Common myeloid progenitor, CD34-positive (primary cell): ENCODE measurements around the gene KCNMB1.

Experiments
- CTCF ChIA-PET: fragments of 350-600 bp; sonication (Branson Sonifier 250); formaldehyde crosslinking; loops from one replicate; lab custom pipeline; 2021; ENCODE audit warnings: antibody characterized with exemption; lab: Charles Lee
- POLR2A ChIA-PET: fragments of 350-600 bp; sonication (Branson Sonifier 250); formaldehyde crosslinking; loops from one replicate; lab custom pipeline; 2021; ENCODE audit warnings: antibody characterized with exemption; lab: Charles Lee
- DNase-seq, 3 donors: peaks; one replicate each; pipeline versions ENCODE4 v3.0.0 to v3.0.0-alpha.2; 2013
- H3K27ac ChIP-seq, 2 experiments: 1 replicate in 1 of 2; 2 replicates in 1 of 2; pipeline ENCODE4 v1.7.0; 2013; ENCODE audit warnings: inconsistent platforms in 2 of 2, low read length in 2 of 2, mild to moderate bottlenecking in 2 of 2, low read depth in 1 of 2, moderate library complexity in 1 of 2; ENCODE audit not compliant: severe bottlenecking in 2 of 2, insufficient read depth in 1 of 2, poor library complexity in 1 of 2
- H3K27me3 ChIP-seq, 5 experiments: replicated peaks in 2 of 5; 1 replicate in 3 of 5; 2 replicates in 2 of 5; pipeline versions ENCODE4 v1.6.1 to v1.7.0; 2013; ENCODE audit warnings: low read length in 4 of 5, mild to moderate bottlenecking in 2 of 5, moderate library complexity in 2 of 5, inconsistent platforms in 1 of 5; ENCODE audit not compliant: insufficient read depth in 5 of 5, control insufficient read depth in 4 of 5
- H3K36me3 ChIP-seq, 4 experiments: 1 replicate in 2 of 4; 2 replicates in 2 of 4; pipeline versions ENCODE4 v1.6.1 to v1.7.0; 2013; ENCODE audit warnings: low read length in 3 of 4, control low read depth in 1 of 4, mild to moderate bottlenecking in 1 of 4; ENCODE audit not compliant: control insufficient read depth in 4 of 4, insufficient read depth in 4 of 4
- H3K4me1 ChIP-seq, 4 experiments: 1 replicate in 3 of 4; 2 replicates in 1 of 4; pipeline versions ENCODE4 v1.6.1 to v1.7.1; 2013; ENCODE audit warnings: low read length in 3 of 4, mild to moderate bottlenecking in 3 of 4, control low read depth in 1 of 4, inconsistent platforms in 1 of 4, moderate library complexity in 1 of 4; ENCODE audit not compliant: control insufficient read depth in 4 of 4, insufficient read depth in 4 of 4; ENCODE audit errors: control extremely low read depth in 1 of 4
- H3K4me3 ChIP-seq, 7 experiments: 1 replicate in 4 of 7; 2 replicates in 3 of 7; pipeline versions ENCODE4 v1.5.1 to v1.7.0; 2013; ENCODE audit warnings: mild to moderate bottlenecking in 7 of 7, low read length in 6 of 7, moderate library complexity in 6 of 7, inconsistent platforms in 2 of 7, low read depth in 2 of 7, control low read depth in 1 of 7; ENCODE audit not compliant: insufficient read depth in 4 of 7, control insufficient read depth in 1 of 7; ENCODE audit errors: extremely low read depth in 1 of 7
- H3K9me3 ChIP-seq, 5 experiments: 1 replicate in 4 of 5; 2 replicates in 1 of 5; pipeline versions ENCODE4 v1.6.1 to v1.7.1; 2013; ENCODE audit warnings: low read length in 4 of 5, mild to moderate bottlenecking in 2 of 5, inconsistent platforms in 1 of 5, low read depth in 1 of 5, moderate library complexity in 1 of 5; ENCODE audit not compliant: control insufficient read depth in 4 of 5, insufficient read depth in 2 of 5; ENCODE audit errors: control extremely low read depth in 1 of 5
- WGBS: methylation state at CpG from one replicate; pipeline ENCODE4 v1.1.5; 2013; ENCODE audit not compliant: insufficient coverage; 5-methylcytosine and 5-hydroxymethylcytosine counted together

The KCNMB1 gene

DNA sequence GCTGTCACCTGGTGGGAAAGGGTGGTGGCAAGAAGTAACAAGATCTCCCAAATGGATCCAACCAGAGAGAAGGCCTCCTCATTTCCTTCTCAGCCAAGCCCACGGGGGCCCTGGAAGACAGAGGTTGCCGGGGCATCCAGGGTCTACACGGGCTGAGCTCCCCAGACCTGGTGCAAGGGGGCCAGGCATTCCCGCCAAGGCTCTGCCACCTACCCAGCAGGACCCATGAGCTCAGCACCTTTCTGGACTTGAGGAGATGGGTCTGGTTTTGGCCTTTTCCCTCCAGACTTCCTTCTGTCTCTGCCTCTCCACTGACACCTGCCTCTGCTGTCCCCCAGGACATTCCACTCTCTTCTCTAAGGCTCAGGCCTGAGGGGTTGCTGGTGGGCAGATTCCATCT lies 42.4 kb upstream of the KCNMB1 start:
- Histone ChIP-seq H3K9me3 (peaks cover 0 to 4% (median 0%) of the 10 kb centered on the region in 5 experiments), H3K4me1 (peaks cover 0 to 24% (median 17%) of the 10 kb centered on the region in 4 experiments), H3K27ac (no peak overlapping the region), H3K27me3 (no peaks in the 10 kb centered on the region), H3K36me3 (no peaks in the 10 kb centered on the region), H3K4me3 (no peak overlapping the region)
- ChIA-PET CTCF (interaction anchor here (0.7 to 6.1 kb wide), 12 partner anchors 10 to 201 kb away, joined by 3 to 112 read pairs (median 4); no protein-coding TSS in a partner anchor), POLR2A (interaction anchor here (0.6 kb wide), 1 partner anchor 643 kb away, joined by 4 read pairs; no protein-coding TSS in a partner anchor)
- no peak for DNase-seq
- WGBS, result 68% methylated on average over 4 of the region's 4 CpGs

DNA sequence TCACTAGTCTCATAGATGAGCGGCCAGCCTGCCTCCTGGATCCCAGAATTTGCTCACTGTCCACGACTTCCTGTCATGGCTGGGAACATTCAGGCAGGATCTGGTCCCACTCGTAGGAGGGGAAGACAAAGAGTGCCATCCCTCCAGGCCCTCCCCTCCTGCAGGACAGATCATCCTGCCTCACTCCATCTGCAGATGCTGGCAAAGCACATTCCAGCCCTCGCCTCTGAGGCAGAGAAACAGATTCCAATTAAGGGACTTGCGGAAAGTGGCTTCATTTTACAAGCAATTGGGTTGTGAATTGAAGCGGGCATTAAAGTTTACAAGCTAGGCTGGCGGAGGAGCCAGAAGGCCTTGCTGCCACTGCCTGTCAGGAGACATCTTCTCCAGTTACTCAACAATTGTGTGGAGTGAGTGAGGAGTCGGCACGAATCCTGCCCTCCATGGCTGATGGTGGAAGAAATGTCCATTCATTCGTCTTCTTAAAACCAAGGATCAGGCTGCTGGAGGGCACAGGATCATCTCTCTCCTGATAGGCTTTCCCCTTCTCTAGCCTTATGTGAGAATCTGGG lies 41.8 kb upstream of the KCNMB1 start:
- no peak overlapping the region for H3K27ac ChIP-seq
- H3K27me3 ChIP-seq, result no peaks in the 10 kb centered on the region
- ChIA-PET POLR2A (no interaction called here), CTCF (interaction anchor here (1.1 to 6.1 kb wide), 9 partner anchors 9 to 201 kb away, joined by 3 to 112 read pairs (median 4); no protein-coding TSS in a partner anchor)
- H3K4me3 ChIP-seq, result no peak overlapping the region
- peaks cover 0 to 4% (median 0%) of the 10 kb centered on the region in 5 experiments for H3K9me3 ChIP-seq
- H3K36me3 ChIP-seq, result no peaks in the 10 kb centered on the region
- peaks cover 0 to 29% (median 17%) of the 10 kb centered on the region in 4 experiments for H3K4me1 ChIP-seq
- no peak for DNase-seq
- WGBS, result 95% methylated on average over 6 of the region's 10 CpGs

DNA sequence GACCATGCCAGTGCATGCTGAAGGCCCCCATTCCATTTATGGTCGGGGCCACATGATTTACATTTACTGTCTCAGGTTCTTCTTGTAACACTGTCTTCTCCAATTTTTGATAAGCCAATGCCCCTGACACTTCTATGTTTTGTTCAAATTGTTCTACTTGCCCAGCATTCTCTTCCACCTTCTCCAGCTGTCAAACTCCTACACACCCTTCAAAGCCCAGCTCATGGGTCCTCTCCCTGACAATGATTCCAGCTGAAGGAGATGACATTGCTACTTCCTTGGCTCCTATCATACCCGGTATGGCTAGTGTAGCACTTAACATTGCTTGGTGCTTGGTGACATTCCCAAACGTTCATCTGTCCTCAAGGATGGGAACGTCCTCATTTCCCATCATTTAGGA lies 41.1 kb upstream of the KCNMB1 start:
- H3K36me3 ChIP-seq, result no peaks in the 10 kb centered on the region
- ChIA-PET POLR2A (no interaction called here), CTCF (interaction anchor here (0.6 to 6.1 kb wide), 7 partner anchors 8 to 202 kb away, joined by 3 to 112 read pairs (median 8); no protein-coding TSS in a partner anchor)
- no peak for DNase-seq
- no peak overlapping the region for H3K4me3 ChIP-seq
- peaks cover 0 to 32% (median 17%) of the 10 kb centered on the region in 4 experiments for H3K4me1 ChIP-seq
- peaks cover 0 to 4% (median 0%) of the 10 kb centered on the region in 5 experiments for H3K9me3 ChIP-seq
- 94% methylated on average over 2 of the region's 4 CpGs for WGBS
- H3K27me3 ChIP-seq, result no peaks in the 10 kb centered on the region
- no peak overlapping the region for H3K27ac ChIP-seq

DNA sequence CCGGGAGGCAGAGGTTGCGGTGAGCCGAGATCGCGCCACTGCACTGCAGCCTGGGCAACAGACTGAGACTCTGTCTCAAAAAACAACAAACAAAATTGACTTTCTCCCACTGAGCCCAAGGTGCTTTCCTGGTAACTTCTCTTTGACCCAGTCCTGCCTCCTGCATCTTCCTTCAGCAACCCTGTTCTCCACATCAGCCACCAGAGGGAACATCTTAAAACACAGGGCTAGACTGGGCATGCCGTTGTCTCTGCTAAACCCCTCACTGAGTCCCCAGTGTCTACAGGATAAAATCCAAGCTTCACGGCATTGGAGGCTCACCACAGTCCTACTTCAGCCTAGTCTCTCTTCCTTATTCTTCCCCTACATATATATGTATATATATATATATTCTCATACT lies 39.8 kb upstream of the KCNMB1 start:
- H3K27ac ChIP-seq, result no peak overlapping the region
- H3K4me3 ChIP-seq, result no peak overlapping the region
- POLR2A ChIA-PET, result no interaction called here
- DNase-seq, result peak in 1 of 3 donors; percentile 14
- WGBS, result 100% methylated on average over 6 of the region's 7 CpGs
- CTCF ChIA-PET, result interaction anchor here (1.4 kb wide), 1 partner anchor 14 kb away, joined by 5 read pairs; no protein-coding TSS in a partner anchor
- no peaks in the 10 kb centered on the region for H3K36me3 ChIP-seq
- peaks cover 0 to 32% (median 16%) of the 10 kb centered on the region in 4 experiments for H3K4me1 ChIP-seq
- H3K27me3 ChIP-seq, result no peaks in the 10 kb centered on the region
- peaks cover 0 to 4% (median 0%) of the 10 kb centered on the region in 5 experiments for H3K9me3 ChIP-seq

DNA sequence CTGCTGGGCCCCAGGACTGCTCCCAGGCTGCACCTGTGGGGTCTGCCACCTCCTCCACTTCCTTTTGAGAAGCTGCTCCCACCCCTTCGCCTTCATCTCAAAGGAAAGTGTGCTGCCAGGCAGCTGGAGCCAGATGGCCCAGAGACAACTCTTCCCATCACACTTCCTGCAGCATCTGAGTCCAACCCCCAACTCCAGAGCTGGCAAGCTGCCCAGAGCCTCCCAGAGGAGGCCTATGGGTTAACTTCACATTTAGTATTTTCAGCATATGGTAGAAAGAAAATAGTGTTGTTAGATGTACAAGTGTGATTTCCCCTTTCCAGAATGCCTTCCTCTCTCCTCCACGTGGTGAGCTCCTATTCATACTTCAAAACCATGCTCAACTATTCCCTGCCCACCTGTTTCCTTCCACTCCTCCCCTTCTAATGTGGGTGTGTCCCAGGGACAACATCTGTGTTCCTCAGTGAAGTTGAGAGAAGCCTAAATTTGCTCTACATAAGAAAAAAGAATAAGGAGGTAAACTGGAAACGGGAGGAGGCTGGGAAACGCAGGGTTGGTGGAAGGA lies 38.6 kb upstream of the KCNMB1 start:
- Histone ChIP-seq H3K4me3 (no peak overlapping the region), H3K4me1 (peaks cover 0 to 34% (median 16%) of the 10 kb centered on the region in 4 experiments), H3K27ac (no peak overlapping the region), H3K9me3 (peaks cover 0 to 4% (median 0%) of the 10 kb centered on the region in 5 experiments), H3K27me3 (no peaks in the 10 kb centered on the region), H3K36me3 (no peaks in the 10 kb centered on the region)
- WGBS, result 40% methylated on average over 3 of the region's 4 CpGs
- ChIA-PET POLR2A (no interaction called here), CTCF (interaction anchor here (0.6 to 10.6 kb wide), 14 partner anchors 13 to 207 kb away, joined by 3 to 87 read pairs (median 6); no protein-coding TSS in a partner anchor)
- DNase-seq, result peak in 2 of 3 donors; percentile 24 to 27

DNA sequence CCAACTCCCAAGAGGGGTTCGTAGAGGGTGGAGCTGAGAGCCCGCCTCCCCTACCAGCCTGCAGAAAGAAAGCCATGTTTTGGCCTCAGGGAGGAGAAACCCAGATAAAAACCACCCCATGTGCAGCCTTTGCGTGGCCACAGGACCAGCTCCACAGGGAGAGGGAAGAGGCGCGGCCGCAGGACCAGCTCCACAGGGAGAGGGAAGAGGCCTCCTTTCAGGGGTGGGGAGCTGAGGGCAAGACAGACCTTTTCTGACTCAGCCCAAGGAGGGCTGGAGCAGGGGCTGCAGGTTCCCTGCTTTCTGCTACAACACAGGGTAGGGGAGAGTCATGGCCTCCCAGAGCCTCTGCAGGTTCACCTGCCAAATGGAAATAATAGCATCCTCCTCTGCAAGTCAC lies 37.6 kb upstream of the KCNMB1 start:
- WGBS, result 93% methylated on average over 3 of the region's 6 CpGs
- no peaks in the 10 kb centered on the region for H3K36me3 ChIP-seq
- no peak overlapping the region for H3K4me3 ChIP-seq
- H3K27me3 ChIP-seq, result no peaks in the 10 kb centered on the region
- no peaks in the 10 kb centered on the region for H3K9me3 ChIP-seq
- no peak for DNase-seq
- ChIA-PET POLR2A (no interaction called here), CTCF (interaction anchor here (1.1 to 10.6 kb wide), 14 partner anchors 10 to 208 kb away, joined by 3 to 87 read pairs (median 7); no protein-coding TSS in a partner anchor)
- peaks cover 0 to 43% (median 25%) of the 10 kb centered on the region in 4 experiments for H3K4me1 ChIP-seq
- no peak overlapping the region for H3K27ac ChIP-seq
